Adrenal gland (tissue), 5 donors: ENCODE measurements around the gene PRRC2B.

Experiments used
- POLR2A ChIP-seq, 2 donors: fragments of 450-650 bp; IDR thresholded peaks; one replicate each; pipeline ENCODE4 v1.6.1; 2017; ENCODE audit warnings: antibody characterized with exemption in 2 of 2, mild to moderate bottlenecking in 2 of 2, moderate library complexity in 1 of 2
- TF ChIP-seq, protein P1 (sequence below), 6 experiments: fragments of 450-650 bp in 4 of 6; fragments of 200-600 bp in 2 of 6; sonication (generic) in 1 of 6; IDR thresholded peaks; 1 replicate in 5 of 6; 2 replicates in 1 of 6; pipeline versions ENCODE4 v1.5.1 to v1.8.0; 2016 to 2021; ENCODE audit warnings: antibody characterized with exemption in 6 of 6, mild to moderate bottlenecking in 2 of 6, moderate library complexity in 1 of 6
- donor health status: DM: no; HTN: no; CAD: no.

DNA sequence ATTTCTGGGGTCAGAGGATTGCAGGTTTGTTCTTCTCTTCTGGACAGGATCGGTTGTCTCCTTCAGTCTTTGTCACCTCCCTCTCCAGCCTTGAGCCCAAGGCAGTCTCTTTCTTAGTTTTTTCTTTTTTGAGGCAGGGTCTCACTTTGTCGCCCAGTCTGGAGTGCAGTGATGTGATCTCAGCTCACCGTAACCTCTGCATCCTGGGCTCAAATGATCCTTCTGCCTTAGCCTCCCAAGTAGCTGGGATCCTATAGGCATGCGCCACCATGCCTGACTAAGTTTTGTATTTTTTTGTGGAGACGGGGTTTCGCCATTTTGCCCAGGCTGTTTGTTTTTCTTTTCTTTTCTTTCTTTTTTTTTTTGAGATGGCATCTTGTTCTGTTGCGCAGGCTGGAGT is 6.1 kb downstream of the PRRC2B start:
- no peak for TF ChIP-seq POLR2A (IDR thresholded peaks at IDR 0.05)
- TF ChIP-seq, protein P1, sequence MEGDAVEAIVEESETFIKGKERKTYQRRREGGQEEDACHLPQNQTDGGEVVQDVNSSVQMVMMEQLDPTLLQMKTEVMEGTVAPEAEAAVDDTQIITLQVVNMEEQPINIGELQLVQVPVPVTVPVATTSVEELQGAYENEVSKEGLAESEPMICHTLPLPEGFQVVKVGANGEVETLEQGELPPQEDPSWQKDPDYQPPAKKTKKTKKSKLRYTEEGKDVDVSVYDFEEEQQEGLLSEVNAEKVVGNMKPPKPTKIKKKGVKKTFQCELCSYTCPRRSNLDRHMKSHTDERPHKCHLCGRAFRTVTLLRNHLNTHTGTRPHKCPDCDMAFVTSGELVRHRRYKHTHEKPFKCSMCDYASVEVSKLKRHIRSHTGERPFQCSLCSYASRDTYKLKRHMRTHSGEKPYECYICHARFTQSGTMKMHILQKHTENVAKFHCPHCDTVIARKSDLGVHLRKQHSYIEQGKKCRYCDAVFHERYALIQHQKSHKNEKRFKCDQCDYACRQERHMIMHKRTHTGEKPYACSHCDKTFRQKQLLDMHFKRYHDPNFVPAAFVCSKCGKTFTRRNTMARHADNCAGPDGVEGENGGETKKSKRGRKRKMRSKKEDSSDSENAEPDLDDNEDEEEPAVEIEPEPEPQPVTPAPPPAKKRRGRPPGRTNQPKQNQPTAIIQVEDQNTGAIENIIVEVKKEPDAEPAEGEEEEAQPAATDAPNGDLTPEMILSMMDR (IDR thresholded peaks at IDR 0.05): no peak
